ENCODE data around the gene ASCL5.

ASCL5 gene

GRCh38 chr1:201104141-201104540 is 22.8 kb downstream of the ASCL5 start:
- no peak for DNase-seq (ENCODE audit: low read depth)
- TF ChIP-seq CTCF (IDR thresholded peaks at IDR 0.05; ENCODE audit: low read depth, low read length) (no peak), MYC (IDR thresholded peaks at IDR 0.05; ENCODE audit: low read depth, low read length) (no peak), POLR2A (IDR thresholded peaks at IDR 0.05; ENCODE audit: extremely low read depth, insufficient read length) (no peak), MAX (IDR thresholded peaks at IDR 0.05; ENCODE audit: low read depth, low read length) (no peak)
- no peak overlapping the region for H3K4me3 ChIP-seq (ENCODE audit: low read depth, low read length)

- DNase-seq (ENCODE audit: low read depth): no peak
- no peak for TF ChIP-seq MYC (IDR thresholded peaks at IDR 0.05; ENCODE audit: low read depth, low read length)
- TF ChIP-seq MAX (IDR thresholded peaks at IDR 0.05; ENCODE audit: low read depth, low read length): no peak
- no peak for TF ChIP-seq POLR2A (IDR thresholded peaks at IDR 0.05; ENCODE audit: extremely low read depth, insufficient read length)
- TF ChIP-seq CTCF (IDR thresholded peaks at IDR 0.05; ENCODE audit: low read depth, low read length): no peak
- H3K4me3 ChIP-seq (ENCODE audit: low read depth, low read length): no peak overlapping the region
Measured at GRCh38 chr1:201103666-201104065, 23.3 kb downstream of the ASCL5 start.

- DNase-seq (ENCODE audit: low read depth): no peak
- no peak for TF ChIP-seq CTCF (IDR thresholded peaks at IDR 0.05; ENCODE audit: low read depth, low read length)
- TF ChIP-seq POLR2A (IDR thresholded peaks at IDR 0.05; ENCODE audit: extremely low read depth, insufficient read length): no peak
- no peak for TF ChIP-seq MAX (IDR thresholded peaks at IDR 0.05; ENCODE audit: low read depth, low read length)
- TF ChIP-seq MYC (IDR thresholded peaks at IDR 0.05; ENCODE audit: low read depth, low read length): no peak
- no peak overlapping the region for H3K4me3 ChIP-seq (ENCODE audit: low read depth, low read length)
Measured at GRCh38 chr1:201100169-201100930, 26.6 kb downstream of the ASCL5 start.

GRCh38 chr1:201098992-201099677 is 27.8 kb downstream of the ASCL5 start:
- no peak for TF ChIP-seq MAX (IDR thresholded peaks at IDR 0.05; ENCODE audit: low read depth, low read length)
- TF ChIP-seq POLR2A (IDR thresholded peaks at IDR 0.05; ENCODE audit: extremely low read depth, insufficient read length): no peak
- TF ChIP-seq CTCF (IDR thresholded peaks at IDR 0.05; ENCODE audit: low read depth, low read length): no peak
- TF ChIP-seq MYC (IDR thresholded peaks at IDR 0.05; ENCODE audit: low read depth, low read length): no peak
- no peak for DNase-seq (ENCODE audit: low read depth)
- no peak overlapping the region for H3K4me3 ChIP-seq (ENCODE audit: low read depth, low read length)

GRCh38 chr1:201096977-201097856 is 29.8 kb downstream of the ASCL5 start:
- TF ChIP-seq MAX (IDR thresholded peaks at IDR 0.05; ENCODE audit: low read depth, low read length) (no peak), CTCF (IDR thresholded peaks at IDR 0.05; ENCODE audit: low read depth, low read length) (no peak), POLR2A (IDR thresholded peaks at IDR 0.05; ENCODE audit: extremely low read depth, insufficient read length) (no peak), MYC (IDR thresholded peaks at IDR 0.05; ENCODE audit: low read depth, low read length) (no peak)
- no peak overlapping the region for H3K4me3 ChIP-seq (ENCODE audit: low read depth, low read length)
- no peak for DNase-seq (ENCODE audit: low read depth)

Measured in NB4 (cell line).